ENCODE data around the gene GMCL2.

Gene GMCL2

GRCh38 chr5:178221282-178221681 lies 34.1 kb upstream of the GMCL2 start:
- DNase-seq: no peak

GRCh38 chr5:178218827-178219226 lies 31.7 kb upstream of the GMCL2 start:
- no peak for DNase-seq

DNA sequence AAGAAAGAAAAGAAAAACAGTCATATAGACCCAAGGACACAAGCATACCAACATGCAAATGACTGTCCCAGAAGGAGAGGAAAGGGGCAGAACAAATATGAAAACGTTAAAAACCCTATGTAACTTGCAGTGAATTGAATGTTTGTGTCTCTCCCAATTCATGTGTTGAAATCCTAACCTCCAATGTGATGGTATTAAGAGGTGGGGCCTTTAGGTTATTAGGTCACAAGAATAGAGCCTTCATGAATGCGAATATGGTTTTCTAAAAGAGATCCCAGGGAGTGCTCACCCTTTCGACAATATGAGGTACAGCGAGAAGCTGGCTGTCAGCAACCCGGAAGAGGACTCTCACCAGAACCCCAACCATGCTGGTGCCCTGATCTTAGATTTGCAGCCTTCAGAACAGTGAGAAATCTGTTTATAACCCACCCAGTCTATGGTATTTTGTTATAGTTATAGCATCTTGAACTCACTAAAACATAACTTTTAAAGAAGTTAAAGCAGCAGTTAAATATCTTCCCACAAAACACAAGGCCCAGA lies 31.1 kb upstream of the GMCL2 start:
- DNase-seq: no peak

DNA sequence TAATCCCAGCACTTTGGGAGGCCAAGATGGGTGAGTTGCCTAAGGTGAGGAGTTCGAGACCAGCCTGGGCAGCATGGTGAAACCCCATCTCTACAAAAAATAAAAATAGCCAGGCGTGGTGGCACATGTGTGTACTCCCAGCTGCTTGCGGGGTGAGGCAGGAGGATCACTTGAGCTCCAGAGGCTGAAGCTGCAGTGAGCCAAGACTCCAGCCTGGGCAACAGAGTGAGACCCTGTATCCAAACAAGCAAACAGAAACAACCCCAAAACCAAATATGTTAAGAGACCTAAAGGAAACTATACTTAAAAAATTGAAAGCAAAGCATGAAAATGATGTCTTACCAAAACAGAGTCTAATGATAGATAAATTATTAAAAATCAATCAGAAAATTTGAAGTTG lies 29.6 kb upstream of the GMCL2 start:
- no peak for DNase-seq

- no peak for DNase-seq
Measured at GRCh38 chr5:178216088-178216534, 28.9 kb upstream of the GMCL2 start.

- DNase-seq: no peak
Measured at GRCh38 chr5:178215280-178216002, 28.3 kb upstream of the GMCL2 start.

DNA sequence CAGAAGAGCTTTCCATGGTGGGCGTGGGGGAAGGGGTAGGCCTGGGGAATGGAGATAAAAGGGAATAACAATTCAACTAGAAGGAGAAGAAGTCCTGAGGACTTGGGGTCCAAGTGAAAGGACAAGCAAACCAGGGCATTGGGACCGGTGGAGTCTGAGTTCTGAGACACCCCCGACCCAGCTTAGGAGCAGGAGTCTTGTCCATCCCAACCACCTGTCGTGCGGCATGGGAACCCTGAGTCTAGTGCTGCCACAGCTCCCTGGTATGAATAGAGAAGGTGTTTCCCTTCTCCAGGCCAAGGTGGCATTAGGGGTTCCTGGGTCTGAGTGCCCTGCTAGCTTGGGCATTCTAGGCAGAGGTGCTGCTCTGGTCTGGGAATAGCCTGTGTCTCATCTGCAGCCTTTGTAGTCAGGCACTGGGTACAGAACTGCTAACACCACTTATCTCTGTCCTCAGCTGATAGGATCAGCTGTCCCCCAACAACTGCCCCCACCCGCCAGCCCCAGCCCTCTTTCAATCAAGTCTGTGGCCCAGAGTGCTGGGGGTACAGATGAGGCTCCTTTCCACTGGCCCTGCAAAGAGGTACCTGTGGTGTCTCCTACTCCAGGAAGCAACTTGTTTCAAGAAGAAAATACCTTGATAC lies 27.1 kb upstream of the GMCL2 start:
- DNase-seq: no peak

- no peak for DNase-seq
Measured at GRCh38 chr5:178213748-178214151, 26.6 kb upstream of the GMCL2 start.

DNA sequence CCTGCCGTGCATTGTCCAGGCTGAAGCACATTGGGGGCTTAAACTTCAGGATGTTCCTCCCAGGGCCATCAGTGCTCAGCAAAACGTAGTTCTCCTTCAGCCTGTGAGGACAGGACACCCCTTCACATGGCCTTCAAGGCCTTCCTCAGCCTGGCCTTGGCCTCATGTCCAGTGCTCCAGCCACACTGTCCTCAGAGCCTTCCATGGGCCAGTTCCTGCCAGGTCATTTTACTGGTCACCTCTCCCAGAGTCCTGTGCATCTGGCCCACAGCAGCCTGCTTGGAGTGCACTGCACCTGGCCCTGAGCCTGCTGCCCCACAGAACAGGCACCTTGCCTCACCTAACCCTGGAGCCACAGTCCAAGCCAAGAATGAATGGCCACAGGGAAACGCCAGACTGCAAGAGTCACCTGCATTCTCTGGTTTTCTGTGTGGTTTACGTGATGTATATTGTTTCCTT lies 25.9 kb upstream of the GMCL2 start:
- no peak for DNase-seq

GRCh38 chr5:178212241-178213002 lies 25.3 kb upstream of the GMCL2 start:
- no peak for DNase-seq

DNA sequence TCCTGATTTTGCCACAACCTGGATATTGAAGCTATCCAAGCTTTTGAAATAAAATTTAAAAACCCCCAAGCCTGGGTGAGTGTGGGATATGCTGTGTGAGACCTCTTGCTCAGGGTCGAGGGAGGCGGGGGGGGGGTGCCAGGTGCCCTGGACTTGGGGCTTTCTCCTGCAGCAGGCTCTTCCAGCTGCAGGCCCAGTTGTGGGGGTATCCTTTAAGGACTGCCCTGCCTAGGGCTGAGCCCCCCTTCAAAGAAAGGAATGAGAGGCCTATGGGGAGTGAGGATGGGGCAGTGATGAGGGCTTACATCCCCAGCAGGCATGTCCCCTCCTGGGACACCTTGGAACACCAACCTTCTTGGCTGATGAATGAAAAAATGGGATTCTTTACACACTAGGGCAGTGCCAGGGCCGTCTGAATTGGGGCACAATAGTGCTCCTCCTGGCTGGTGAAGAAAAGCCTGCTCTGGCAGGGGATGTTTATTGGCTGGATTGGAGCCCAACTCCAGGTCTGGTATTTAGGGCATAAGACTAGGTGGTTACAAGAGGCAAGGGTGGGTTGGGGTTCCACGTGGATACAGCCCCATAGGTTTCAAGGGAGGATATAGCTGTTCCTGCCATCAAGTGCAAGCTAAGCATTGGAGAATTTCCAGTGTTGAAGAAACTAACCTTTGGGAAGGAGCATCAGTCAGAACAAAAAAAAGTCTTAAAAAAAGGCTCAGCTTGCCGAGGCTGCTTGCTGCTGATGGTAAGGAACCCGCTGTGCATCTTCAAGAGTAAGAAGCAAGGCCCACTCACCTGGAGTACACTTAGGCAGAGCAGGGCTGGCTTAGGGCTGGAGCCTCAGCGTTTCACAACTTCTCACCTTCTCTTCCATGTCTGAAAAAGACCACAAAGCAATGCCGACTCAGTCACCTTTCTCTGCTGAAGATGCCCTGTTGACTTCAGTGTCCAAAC lies 24.2 kb upstream of the GMCL2 start:
- DNase-seq: no peak

- no peak for DNase-seq
Measured at GRCh38 chr5:178210686-178211085, 23.5 kb upstream of the GMCL2 start.

DNA sequence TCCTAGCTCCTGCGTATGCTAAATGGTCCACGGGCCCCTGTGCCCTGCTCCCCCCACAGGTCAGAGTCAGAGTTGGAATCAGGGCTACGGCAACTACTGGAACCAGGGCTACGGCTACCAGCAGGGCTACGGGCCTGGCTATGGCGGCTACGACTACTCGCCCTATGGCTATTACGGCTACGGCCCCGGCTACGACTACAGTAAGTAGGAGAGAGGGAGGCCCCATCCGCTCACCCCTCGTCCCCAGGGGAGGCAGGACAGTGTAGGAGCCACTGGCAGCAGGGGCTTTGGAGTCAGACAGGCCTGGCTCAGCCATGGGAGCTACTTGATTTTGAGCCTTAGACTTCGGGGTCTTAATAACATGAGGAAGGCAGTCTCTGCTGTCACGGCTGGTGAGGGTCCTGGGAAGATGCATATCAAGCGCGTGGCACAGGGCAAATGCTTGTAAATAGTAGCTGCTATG lies 22.9 kb upstream of the GMCL2 start:
- DNase-seq: no peak

DNA sequence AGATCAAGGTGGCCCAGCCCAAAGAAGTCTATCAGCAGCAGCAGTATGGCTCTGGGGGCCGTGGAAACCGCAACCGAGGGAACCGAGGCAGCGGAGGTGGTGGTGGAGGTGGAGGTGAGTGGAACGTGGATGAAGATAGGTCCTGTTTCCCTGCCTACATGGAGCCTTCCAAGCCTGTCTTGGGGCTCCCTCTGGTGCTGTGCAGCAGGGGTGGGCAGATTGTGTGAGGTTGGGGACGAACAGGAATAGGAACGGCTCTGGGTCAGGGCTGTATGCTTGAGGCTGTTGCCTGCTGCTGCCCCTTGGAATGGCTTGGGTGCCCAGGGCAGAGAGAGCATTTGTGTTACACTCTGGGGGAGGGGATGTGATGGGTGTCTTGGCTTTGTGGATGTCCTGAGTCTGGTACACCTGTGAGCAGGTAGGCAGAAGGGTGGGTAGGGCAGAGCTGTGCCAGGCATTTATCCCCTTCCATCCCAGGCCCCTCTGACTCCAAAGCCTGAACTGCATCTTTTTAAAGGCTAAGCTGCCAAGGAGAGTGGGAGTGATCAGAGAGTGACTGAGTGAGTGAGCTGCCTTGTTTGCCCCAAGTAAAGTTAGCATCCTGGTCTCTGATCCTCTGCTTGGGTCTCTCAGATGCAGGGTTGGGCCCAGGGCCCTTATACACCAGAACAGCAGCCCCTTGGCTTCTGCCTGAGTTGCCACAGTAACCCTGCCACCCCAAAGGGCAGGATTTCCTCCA lies 22.3 kb upstream of the GMCL2 start:
- no peak for DNase-seq

- no peak for DNase-seq
Measured at GRCh38 chr5:178208540-178209227, 21.5 kb upstream of the GMCL2 start.

GRCh38 chr5:178207917-178208280 lies 20.7 kb upstream of the GMCL2 start:
- DNase-seq: no peak

- DNase-seq: no peak
Measured at GRCh38 chr5:178207183-178207916, 20.2 kb upstream of the GMCL2 start.

- DNase-seq: no peak
Measured at GRCh38 chr5:178206166-178207101, 19.3 kb upstream of the GMCL2 start.

DNA sequence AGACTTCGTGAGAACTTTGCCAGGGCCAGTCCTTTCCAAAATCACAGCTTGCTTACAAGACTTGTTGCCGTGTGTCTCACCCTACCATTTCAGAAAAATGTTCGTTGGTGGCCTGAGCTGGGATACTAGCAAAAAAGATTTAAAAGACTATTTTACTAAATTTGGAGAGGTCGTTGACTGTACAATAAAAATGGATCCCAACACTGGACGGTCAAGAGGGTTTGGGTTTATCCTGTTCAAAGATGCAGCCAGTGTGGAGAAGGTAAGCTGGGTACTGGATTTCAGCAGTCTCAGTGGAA lies 18.5 kb upstream of the GMCL2 start:
- DNase-seq: no peak

All from NCI-H1694 (cell line).